ENCODE results near the gene RASAL3. TPM values are rescaled to one million over a fixed set of nuclear protein-coding genes. Genes with fewer than 3 reads are reported as not detected.
"Not testable (repeated sequence)": the region's sequence is repeated elsewhere in the genome, so short reads cannot be mapped to it uniquely, and the experiment has no call there.

RASAL3 gene
- not detected in 2 replicates for total RNA-seq (2014; rRNA removed; shearing (Covaris generic))

GRCh38 chr19:15464394-15465385, at the start of gene RASAL3:
Gene RASAL3, minus strand, starts transcription at chr19:15464544. Its CDS starts 186 bp downstream, at chr19:15464358.
- DNase-seq (ENCODE audit: low spot score), result no peak

GRCh38 chr19:15511671-15512424, 47.5 kb upstream of the RASAL3 start:
- DNase-seq (ENCODE audit: low spot score), result no peak

- DNase-seq (ENCODE audit: low spot score), result no peak
Observed at GRCh38 chr19:15508035-15508710, 43.8 kb upstream of the RASAL3 start, which contains the start of gene CYP4F22. Gene CYP4F22, plus strand, starts transcription at chr19:15508525. Its CDS starts 16,812 bp downstream, at chr19:15525337.

GRCh38 chr19:15507068-15508034, 43.0 kb upstream of the RASAL3 start:
- DNase-seq (ENCODE audit: low spot score), result no peak

GRCh38 chr19:15506074-15506571, 41.8 kb upstream of the RASAL3 start:
- no peak for DNase-seq (ENCODE audit: low spot score)

- no peak for DNase-seq (ENCODE audit: low spot score)
Observed at GRCh38 chr19:15502264-15502663, 37.9 kb upstream of the RASAL3 start.

GRCh38 chr19:15501596-15501995, 37.3 kb upstream of the RASAL3 start:
- no peak for DNase-seq (ENCODE audit: low spot score)

GRCh38 chr19:15498910-15499309, 34.6 kb upstream of the RASAL3 start:
- no peak for DNase-seq (ENCODE audit: low spot score)

GRCh38 chr19:15498156-15498858, 34.0 kb upstream of the RASAL3 start:
- no peak for DNase-seq (ENCODE audit: low spot score)

GRCh38 chr19:15495151-15495550, 30.8 kb upstream of the RASAL3 start:
- DNase-seq (ENCODE audit: low spot score), result no peak

GRCh38 chr19:15488489-15489226, 24.3 kb upstream of the RASAL3 start:
- DNase-seq (ENCODE audit: low spot score), result no peak

- DNase-seq (ENCODE audit: low spot score), result no peak
Observed at GRCh38 chr19:15487038-15487437, 22.7 kb upstream of the RASAL3 start.

- not testable (repeated sequence) for DNase-seq (ENCODE audit: low spot score)
Observed at GRCh38 chr19:15485768-15486167, 21.4 kb upstream of the RASAL3 start.

GRCh38 chr19:15480996-15481395, 16.7 kb upstream of the RASAL3 start:
- DNase-seq (ENCODE audit: low spot score), result not testable (repeated sequence)

- DNase-seq (ENCODE audit: low spot score), result peak; percentile 10
Observed at GRCh38 chr19:15479391-15480345, 15.3 kb upstream of the RASAL3 start, which contains the start of gene PGLYRP2. Gene PGLYRP2, minus strand, starts transcription at chr19:15479501. Its CDS starts 130 bp downstream, at chr19:15479371.

- no peak for DNase-seq (ENCODE audit: low spot score)
Observed at GRCh38 chr19:15476325-15476724, 12.0 kb upstream of the RASAL3 start.

GRCh38 chr19:15475611-15476010, 11.3 kb upstream of the RASAL3 start:
- no peak for DNase-seq (ENCODE audit: low spot score)

- DNase-seq (ENCODE audit: low spot score), result no peak
Observed at GRCh38 chr19:15475169-15475568, 10.8 kb upstream of the RASAL3 start.
